GM18499 (cell line): ENCODE measurements around the gene ZEB2.
"Not testable (repeated sequence)": the region's sequence is repeated elsewhere in the genome, so short reads cannot be mapped to it uniquely, and the experiment has no call there.

Experiments
- ATAC-seq: cut with Tn5 transposase; IDR thresholded peaks from one replicate; pipeline ENCODE4 v1.9.1; 2021; ENCODE audit warnings: moderate number of reproducible peaks; ENCODE audit not compliant: insufficient read depth, unreplicated experiment

The ZEB2 gene

DNA sequence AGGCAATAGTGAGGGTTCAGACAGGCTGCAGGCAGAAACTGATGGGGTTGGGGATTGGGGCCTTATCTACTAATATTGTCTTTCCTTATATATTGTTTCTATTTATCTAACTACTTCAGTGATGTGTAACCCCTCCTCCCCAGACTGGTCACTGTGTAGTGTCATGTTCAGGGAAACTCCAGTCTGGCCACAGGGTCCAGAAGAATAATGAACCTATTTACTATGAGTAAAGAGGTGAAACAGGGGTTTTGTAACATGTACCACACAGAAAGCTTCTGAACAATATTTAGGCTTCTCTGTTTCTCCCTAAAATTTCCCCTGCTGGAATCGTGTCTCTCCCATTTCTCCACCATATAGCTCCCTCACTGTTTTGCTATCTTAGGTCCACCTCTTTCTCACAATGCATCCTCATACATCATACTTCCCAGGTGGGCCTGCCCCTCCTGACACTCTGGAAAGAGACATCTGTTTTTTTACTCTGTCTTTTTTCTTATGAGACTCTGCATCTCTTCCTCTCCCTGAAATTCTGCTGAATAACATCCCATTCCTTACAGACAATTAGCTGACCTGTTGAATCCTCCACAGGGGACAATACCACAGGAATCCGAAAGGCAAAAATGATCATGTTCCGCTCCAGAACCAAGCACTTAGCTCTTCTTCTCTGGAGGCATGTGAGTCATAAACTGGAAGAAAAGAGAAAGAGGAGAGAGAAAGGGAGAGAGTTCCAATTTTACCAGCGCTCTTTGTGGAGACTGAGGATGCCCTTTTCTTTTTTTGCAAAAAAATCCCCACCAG is 154.8 kb downstream of the ZEB2 start:
- ATAC-seq = peak; percentile 65

DNA sequence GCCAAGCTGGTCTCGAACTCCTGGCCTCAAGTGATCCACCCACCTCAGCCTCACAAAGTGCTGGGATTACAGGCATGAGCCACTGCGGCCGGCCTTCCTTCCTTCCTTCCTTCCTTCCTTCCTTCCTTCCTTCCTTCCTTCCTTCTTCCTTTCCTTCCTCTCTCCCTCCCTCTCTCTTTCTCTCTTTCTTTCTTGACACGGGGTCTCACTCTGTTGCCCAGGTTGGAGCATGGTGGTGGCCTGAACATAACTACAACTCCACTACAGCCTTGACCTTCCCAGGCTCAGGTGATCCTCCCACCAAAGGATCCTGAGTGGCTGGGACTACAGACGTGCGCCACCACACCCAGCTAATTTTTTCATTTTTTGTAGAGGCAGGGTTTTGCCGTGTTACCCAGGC is 155.7 kb downstream of the ZEB2 start:
- not testable (repeated sequence) for ATAC-seq

DNA sequence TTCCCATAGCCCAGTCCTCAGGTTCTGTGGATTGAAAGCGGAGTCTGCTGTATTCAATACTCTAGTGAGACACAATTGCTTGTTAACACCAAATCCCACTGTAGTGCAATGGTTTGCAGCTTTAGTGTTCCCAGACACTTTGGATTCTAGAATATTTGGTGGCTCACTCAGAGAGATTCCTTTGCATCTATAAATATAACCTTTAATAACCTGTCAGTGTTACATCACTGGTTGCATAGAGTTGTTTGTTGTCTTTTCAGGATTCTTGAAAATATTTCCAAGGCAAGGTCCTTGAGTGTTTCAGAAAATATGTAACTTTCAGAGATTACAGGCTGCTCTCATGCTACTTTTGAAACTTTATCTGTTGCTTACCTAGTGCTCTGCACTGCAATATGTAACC is 157.5 kb downstream of the ZEB2 start:
- no peak for ATAC-seq

DNA sequence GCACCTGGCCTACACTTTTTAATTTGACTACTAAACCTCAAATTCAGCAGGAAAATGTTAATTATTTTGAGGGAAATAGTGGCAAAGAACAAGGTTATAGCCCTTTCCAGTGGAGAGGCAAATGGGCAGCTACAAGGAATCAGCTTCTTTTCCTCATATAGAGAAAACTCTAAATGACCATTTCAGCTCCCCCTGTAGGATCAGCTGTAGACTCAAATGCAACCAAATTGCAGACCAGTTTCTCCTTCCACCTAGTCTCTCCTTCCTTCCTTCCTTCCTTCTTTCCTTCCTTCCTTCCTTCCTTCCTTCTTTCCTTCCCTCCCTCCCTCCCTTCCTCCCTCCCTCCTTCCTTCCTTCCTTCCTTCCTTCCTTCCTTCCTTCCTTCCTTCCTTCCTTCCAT is 158.2 kb downstream of the ZEB2 start:
- ATAC-seq = no peak

DNA sequence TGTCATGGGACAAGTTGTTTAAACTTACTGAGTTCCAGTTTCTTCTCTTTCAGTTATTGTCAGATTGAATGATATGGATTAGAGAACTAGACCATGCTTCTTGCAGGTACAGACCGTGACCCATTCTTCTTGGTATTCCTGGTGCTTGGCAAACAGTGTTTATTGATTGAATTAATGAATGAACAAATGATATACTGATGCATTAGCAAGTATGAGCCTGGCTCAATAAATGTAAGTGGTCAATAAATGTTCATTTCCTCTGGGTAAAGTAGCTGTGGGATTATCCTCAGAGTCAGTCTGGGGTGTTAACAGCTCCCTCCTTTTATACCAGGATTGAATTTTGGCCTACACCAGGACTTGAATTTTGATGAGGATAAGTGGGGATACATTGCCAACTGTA is 160.2 kb downstream of the ZEB2 start:
- ATAC-seq = no peak

DNA sequence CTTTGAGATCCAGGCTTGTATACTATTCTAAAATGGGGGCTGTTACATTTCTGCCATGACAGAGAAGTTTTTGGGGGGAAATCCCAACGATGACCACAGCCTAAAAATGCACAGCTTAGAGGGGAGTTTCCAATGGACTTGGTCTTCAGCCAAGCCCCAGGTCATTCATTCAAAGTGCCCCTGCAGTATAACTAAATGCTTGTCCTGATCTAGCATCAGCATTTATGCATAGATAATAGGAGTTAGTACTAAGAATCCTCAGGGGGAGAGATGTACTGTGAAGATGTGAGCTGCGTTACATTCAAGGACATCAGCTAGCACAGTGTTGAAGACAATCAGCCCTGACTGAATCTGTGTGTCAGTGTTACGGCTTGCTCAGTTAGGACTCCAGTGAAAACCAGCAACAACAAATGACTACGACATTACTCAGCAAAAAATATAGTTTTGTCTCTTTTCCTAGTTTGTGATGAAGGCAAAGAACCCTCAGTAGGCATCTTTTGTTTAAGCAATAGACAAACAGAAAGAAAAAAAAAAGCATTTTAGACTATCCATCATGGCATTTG is 160.9 kb downstream of the ZEB2 start:
- ATAC-seq = peak; percentile 53

DNA sequence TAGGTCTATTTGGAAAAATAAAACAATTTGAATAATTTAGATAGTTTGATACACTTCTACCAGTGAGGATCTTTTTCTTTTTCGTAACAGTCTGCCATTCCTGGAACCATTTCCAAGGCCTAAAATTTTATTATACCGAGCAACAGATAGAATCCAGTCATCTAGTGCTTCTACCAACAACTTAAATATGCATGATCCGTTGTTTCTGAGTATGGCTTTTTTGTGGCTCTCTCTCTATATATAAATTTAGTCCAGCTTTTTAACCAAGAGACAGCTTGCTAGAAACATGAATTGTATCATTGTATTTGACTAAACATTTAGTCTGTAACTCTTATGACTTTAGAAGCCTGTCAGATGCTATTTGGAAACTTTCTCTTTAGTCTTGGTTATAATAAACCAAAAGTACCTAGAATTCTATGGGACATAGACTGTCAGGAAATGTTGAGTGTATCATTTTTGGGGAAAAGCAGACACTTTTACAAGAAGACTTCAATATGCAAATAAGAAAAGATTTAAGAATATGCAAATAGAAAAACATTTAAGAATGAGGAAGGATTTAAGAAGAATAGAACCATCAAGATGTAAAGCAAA is 161.4 kb downstream of the ZEB2 start:
- ATAC-seq = no peak

DNA sequence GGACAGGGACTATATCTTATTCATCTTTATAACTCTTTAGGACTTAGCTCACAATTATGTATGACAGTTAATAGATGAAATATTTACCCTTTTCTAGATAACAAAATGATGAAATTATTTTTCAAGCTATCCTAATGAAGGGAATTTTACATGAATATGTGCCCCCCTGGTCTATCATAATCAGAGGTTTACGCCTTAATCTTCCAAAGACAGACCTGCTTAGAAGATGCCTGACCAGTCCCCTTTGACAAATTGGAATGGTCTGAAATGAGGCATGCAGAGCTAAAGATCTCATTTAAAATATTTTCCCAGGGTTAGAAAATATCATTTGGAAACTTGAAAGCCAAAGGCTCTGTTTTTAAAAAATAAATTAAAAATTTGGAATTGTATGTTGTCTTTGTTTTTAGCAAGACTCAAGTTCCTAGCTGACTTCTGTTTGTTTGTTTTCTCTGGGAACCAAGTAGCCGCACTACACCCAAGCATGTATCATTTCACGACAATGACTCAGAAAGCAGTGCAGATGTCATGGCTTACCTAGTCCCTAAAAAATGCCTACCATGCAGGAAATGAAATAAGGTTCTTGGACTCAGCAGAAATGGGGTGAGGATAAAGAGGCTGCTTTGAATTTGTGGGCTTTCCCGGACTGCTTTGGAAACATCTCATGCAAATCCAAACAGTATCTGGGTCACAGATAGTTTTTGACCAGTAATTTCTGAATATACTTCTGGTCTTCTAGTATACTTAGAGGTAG is 162.1 kb downstream of the ZEB2 start:
- ATAC-seq = peak; percentile 80

DNA sequence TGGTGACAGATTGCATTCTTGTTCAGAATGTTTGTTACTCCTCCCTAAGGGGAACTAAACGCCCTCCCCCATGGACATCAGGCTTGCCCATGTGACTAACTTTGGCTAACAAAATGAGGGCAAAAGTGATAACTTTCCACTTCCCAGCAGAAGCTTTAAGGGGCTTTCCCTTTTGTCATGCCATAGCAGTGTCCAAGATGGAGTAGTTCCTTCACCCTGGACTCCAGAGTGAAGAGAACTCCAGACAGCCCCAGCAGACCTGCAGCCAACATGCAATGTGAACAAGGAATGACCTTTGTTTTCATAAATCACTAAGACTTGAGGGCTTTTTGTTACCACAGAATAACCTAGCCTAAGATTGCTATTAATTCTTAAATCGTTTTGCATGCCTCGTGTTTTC is 163.5 kb downstream of the ZEB2 start:
- no peak for ATAC-seq

DNA sequence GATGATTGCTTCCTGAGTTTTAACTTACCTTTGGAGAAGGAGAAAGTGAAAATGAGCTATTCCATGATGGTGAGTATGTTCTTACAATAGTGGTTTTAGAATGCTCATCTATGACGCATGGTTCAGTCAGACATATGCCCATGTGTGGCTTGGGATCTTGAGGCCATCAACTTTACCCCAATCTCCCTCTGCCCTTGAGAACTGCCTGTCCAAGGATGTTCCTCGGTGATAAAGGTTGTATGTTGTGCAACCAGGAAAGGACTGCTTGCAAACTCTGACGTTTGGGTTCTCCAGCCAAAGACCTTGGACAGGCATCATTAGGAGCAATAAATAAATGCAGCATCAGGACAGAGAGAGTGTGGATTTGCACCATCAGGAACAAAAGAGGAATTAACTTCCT is 165.0 kb downstream of the ZEB2 start:
- no peak for ATAC-seq

DNA sequence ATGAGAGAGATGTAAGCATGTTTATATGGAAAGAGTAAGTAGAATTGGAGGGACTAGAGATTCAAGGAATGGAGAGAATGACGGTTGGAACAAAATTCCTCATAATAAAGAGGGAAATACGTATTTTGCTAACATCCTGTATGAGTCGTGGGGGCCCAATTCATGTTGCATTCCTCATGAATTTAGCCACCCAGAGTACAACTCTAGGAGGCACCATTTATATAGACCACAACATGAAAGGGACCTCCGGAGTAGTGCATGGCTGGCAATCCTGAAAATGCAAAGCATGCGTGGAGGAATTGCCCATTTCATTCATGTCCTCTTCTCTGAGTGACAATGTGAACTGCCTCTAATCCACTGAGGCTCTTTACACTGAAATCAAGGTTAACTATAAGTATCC is 168.2 kb downstream of the ZEB2 start:
- no peak for ATAC-seq

DNA sequence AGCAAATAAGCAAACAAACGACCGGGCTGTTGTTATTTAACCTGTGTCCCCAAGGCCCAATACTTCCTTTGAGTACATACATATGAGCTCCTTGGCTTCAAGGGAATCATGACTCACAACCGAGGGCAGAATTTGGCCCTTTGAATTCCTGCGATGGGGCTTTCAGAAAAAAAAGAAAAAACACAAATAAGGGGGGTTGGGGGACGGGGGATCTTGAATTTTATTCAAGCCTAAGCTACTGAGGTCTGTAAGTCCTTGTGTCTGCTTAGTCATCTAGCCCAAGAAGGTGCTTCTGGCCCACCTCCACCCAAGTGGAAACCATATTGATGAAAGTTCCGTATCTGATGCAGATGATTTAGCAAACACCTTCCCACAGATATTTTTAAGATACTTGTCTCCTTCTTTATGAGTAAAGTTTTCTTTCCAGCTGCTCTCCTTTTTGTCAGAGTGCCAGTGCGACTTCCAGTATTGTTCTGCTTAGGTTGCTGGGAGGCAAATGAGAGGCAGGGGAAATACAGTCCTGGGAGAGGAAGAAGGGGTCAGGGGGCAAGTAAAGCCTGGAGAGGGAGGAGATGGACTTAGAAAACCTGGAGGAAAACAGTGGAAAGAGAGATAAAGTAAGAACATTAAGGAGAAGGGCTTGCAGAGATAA is 169.6 kb downstream of the ZEB2 start:
- no peak for ATAC-seq

DNA sequence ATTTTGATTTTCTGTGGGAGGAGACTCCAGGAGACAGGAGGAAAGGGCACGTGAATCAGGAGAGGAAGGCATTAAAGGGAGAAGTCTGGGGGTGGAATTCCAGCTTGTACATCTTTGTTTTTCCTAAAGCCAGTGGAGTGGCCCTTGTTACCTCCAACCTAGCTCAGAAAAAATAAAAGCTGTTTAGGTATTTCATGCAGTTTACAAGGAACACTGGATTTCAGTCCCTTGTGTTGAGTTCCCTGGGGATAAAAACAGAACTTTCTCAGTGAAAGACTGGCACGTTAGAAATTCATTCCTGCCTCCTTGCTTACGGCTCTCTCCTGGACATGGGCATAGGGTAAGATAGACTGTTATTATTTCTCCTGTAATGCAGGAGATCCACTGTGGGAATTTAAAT is 170.2 kb downstream of the ZEB2 start:
- no peak for ATAC-seq

DNA sequence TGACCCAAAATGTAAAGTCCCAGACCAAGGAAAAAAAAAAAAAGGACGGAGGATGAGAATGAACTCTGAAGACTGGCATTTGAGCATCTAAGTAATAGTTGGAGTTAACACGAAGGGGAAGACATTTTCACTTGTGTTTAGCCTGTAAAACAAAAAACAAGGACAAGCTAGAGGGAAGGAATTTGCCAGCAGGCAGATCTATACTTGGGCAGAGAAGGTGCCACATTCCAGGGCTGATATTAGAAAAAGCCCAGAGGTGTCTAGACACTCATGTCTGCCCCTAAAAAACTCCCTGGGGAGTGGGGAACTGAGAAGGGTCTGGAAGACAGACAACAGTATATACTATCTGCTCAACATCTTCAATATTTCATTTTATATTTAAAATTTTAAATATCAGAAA is 171.1 kb downstream of the ZEB2 start:
- no peak for ATAC-seq

DNA sequence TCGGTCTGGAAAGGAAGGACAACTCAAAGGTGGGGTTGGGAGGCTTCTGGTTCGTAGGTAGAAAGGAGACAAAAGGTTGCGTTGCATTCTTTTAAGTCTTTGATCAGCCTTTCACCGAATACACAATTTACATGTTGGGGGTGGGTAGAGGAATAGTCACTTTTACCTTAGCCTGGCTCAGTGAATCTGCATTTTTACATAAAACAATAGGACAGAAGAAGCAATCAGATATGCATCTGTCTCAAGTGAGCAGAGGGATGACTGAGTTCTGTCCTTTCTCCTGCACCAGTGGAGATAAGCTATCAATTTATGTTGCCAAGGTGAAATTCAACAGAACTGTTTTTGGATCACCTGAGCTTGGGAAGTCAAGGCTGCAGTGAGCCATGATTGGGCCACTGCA is 173.7 kb downstream of the ZEB2 start:
- no peak for ATAC-seq

DNA sequence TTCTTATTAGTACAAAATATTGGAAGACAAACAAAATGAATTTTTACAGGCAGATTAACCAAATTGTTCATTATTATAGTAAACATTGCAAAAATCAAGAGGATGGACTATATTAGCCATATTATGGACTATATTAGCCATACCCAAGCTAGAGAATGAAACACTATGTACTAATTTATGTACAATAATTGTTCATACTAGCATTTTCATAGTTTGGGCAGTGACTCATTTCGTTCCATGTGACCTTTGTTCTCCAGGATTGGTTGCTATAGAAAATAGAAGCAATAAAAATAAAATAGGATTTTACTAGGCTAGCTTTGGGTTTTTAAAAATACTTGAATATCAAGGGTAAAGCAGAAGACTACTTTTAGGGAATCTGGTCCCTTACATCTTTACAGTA is 176.8 kb downstream of the ZEB2 start:
- ATAC-seq = no peak

DNA sequence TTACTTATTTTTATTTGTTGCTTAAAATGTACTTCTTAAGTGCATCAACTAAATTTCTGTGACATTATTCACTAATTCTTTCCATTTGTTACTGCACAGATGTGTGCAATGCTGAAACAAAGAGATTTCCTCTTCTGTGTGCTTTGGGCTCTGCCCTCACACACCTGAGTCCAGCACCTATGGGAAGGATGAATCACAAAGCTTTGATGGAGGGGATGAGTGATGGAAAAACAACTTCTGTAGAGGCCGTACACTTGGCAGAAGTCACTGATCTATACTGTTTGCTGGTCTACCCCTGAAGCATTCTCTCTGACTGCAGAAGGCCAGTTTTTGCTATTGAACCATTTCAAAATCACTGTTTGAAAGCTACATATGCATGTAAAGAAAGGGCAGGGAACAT is 178.4 kb downstream of the ZEB2 start:
- ATAC-seq = no peak

DNA sequence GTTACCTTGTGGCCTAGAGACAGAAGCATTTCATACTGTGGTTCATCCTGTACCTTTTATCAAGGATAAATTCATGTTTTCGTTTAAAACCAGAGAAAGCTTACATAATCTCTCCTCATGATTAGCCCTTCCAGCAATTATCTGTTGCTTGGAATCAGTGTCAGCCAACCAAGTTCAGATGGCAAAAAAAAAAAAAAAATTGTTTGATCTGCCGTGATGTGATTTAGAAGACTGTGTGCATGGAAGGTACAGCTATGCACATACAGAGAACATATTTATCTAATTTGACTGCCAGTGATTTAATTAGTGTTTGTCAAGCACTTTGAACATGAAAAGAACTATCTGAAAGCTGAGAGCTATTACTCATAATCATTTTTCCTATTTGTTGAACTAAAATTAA is 180.9 kb downstream of the ZEB2 start:
- no peak for ATAC-seq

DNA sequence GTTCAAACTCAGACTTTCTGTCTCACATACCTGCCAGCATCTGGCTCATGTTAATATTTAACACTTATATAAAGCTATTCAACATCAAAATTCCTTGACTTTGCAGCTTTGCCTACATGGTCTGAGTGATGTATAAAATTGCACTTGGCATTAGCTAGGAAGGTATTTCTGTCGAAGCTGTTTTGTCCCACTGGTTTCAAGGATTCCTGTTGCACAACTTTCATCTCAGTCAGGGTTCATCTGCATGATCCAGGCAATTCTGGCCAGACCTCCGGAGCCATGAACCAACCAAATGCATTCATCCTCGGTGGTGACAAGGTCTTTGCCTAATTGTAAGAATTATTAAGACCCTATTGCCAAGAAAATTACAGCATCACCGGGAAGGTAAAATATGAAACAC is 185.4 kb downstream of the ZEB2 start:
- no peak for ATAC-seq
